Upper lobe of right lung (tissue), 1 donor: ENCODE data around the gene ASAP2. TPM values are rescaled to one million over a fixed set of nuclear protein-coding genes. Genes with fewer than 3 reads are reported as not detected.
A peak's percentile ranks its signal among the peaks of the same experiment; 100 is the strongest.

ENCODE experiments used
- ATAC-seq: fragments of 200-7000 bp; cut with Tn5 transposase; one replicate; pipeline ENCODE4 v1.9.1; 2020; ENCODE audit warnings: mild to moderate bottlenecking, moderate library complexity
- DNase-seq: peaks from one replicate; pipeline ENCODE4 v3.0.0-alpha.2; 2020
- H3K27ac ChIP-seq: fragments of 200-600 bp; one replicate; pipeline ENCODE4 v1.8.0; 2022
- H3K27me3 ChIP-seq: fragments of 200-600 bp; one replicate; pipeline ENCODE4 v1.8.0; 2022; ENCODE audit warnings: mild to moderate bottlenecking
- H3K36me3 ChIP-seq: fragments of 200-600 bp; one replicate; pipeline ENCODE4 v1.8.0; 2022
- H3K4me1 ChIP-seq: fragments of 200-600 bp; one replicate; pipeline ENCODE4 v1.8.0; 2022
- H3K4me3 ChIP-seq: fragments of 200-600 bp; one replicate; pipeline ENCODE4 v1.8.0; 2022; ENCODE audit warnings: mild to moderate bottlenecking
- H3K9me3 ChIP-seq: fragments of 200-600 bp; one replicate; pipeline ENCODE4 v1.8.0; 2022
- intact Hi-C: fragments of 100-400 bp; cut with DNase I; formaldehyde crosslinking; loops from one replicate; pipeline ENCODE4 v1.11.0; 2022
- total RNA-seq: library from RNA; stranded (reverse); fragmentation: NEBNext Ultra II Directional; extraction: Animal tissue kit (Norgen Biotek cat#: 25700); gene quantifications from one replicate; pipeline ENCODE4 v1.2.1, GENCODE V29; 2021
- TF ChIP-seq, protein P1 (sequence below): fragments of 200-600 bp; IDR thresholded peaks from one replicate; pipeline ENCODE4 v1.8.0; 2022; ENCODE audit warnings: antibody characterized with exemption
- donor health status: DM: no; HTN: yes; CAD: no; lungs with severe emphysema.

Gene ASAP2
- total RNA-seq, 1 donor from 2014 or later: 30.9 TPM

DNA sequence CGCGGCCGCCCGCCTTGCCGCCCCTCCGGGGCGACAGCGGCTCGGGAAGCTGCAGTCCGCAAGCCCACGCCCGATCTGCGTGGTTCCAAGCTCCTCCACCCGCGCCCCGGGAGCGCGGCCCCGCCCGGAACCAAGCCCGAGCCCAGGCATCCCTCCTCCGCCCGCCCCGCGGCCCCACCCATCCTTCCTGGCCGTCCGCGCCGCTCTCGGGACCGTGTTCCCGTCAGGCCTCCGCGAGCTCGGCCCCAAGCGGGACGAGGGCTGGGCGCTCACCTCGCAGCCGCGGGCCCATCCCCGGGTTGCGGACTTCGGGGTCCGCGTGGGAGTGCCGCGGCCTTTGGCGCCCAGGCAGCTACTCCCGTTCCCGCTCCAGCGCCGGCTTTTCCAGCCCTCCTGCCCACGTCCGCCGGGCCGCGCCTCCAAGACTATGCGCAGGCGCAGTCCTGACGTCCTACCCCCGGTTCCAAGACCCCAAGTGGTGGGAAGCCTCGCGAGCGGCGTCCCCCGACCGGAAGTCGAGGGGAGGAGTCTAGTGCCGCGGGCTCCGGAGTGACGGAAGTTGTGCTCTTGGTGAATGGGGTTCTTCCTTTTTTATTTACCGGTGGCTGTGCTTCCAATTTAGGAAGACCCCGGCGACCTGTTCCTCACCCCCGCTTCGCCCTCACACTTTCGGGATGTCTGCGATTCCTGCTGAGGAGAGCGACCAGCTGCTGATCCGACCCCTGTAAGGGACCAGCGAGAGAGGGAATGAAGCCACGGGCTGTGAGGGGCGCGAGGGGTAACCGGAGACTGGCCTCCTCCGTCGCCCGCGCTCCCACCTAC is 216.7 kb downstream of the ASAP2 start, which contains the start of the genes CPSF3 and ITGB1BP1:
TSS of gene CPSF3 (plus strand) at position 555 of the 822 bp plus-strand sequence. CDS start at position 675, 120 bp downstream.
TSS of gene ITGB1BP1 (minus strand) at position 429 of the 822 bp plus-strand sequence. CDS start 4,831 bp downstream, outside the sequence.
- H3K27ac ChIP-seq: peak within 1 kb of the TSS; percentile 91
- H3K27me3 ChIP-seq: no peaks in the 10 kb centered on the region
- TF ChIP-seq, protein P1, sequence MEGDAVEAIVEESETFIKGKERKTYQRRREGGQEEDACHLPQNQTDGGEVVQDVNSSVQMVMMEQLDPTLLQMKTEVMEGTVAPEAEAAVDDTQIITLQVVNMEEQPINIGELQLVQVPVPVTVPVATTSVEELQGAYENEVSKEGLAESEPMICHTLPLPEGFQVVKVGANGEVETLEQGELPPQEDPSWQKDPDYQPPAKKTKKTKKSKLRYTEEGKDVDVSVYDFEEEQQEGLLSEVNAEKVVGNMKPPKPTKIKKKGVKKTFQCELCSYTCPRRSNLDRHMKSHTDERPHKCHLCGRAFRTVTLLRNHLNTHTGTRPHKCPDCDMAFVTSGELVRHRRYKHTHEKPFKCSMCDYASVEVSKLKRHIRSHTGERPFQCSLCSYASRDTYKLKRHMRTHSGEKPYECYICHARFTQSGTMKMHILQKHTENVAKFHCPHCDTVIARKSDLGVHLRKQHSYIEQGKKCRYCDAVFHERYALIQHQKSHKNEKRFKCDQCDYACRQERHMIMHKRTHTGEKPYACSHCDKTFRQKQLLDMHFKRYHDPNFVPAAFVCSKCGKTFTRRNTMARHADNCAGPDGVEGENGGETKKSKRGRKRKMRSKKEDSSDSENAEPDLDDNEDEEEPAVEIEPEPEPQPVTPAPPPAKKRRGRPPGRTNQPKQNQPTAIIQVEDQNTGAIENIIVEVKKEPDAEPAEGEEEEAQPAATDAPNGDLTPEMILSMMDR: peak; percentile 1
- no peaks in the 10 kb centered on the region for H3K9me3 ChIP-seq
- ATAC-seq: peak; percentile 96
- peak; percentile 99 for DNase-seq
- H3K4me3 ChIP-seq: peak within 1 kb of the TSS; percentile 85
- intact Hi-C loops: no loop called here
- H3K36me3 ChIP-seq: peaks cover 1% of the 10 kb centered on the region
- H3K4me1 ChIP-seq: peaks cover 30% of the 10 kb centered on the region

DNA sequence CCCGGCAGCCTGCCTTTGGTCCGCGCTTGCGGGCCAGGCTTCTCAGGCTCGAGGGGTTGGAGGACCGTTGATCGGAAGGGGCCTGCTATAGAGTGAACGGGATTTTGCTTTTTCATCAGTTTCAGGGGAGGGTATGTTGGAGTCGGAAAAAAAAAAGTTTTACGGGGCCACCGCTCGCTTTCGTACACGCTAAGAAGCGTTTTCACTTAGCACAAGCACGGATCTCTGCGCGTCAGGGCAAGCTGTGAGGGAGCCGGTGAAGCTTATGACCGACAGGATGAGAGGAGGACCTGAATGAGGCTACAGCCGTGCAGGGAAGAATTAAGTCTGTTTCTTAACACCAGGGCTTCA is 217.3 kb downstream of the ASAP2 start:
- no peak for DNase-seq
- Histone ChIP-seq H3K9me3 (no peaks in the 10 kb centered on the region), H3K36me3 (peaks cover under 1% of the 10 kb centered on the region), H3K4me3 (peak overlapping the region; percentile 85), H3K27me3 (no peaks in the 10 kb centered on the region), H3K4me1 (peaks cover 30% of the 10 kb centered on the region), H3K27ac (peak overlapping the region; percentile 91)
- intact Hi-C loops: no loop called here
- ATAC-seq: no peak
- TF ChIP-seq, protein P1: no peak

DNA sequence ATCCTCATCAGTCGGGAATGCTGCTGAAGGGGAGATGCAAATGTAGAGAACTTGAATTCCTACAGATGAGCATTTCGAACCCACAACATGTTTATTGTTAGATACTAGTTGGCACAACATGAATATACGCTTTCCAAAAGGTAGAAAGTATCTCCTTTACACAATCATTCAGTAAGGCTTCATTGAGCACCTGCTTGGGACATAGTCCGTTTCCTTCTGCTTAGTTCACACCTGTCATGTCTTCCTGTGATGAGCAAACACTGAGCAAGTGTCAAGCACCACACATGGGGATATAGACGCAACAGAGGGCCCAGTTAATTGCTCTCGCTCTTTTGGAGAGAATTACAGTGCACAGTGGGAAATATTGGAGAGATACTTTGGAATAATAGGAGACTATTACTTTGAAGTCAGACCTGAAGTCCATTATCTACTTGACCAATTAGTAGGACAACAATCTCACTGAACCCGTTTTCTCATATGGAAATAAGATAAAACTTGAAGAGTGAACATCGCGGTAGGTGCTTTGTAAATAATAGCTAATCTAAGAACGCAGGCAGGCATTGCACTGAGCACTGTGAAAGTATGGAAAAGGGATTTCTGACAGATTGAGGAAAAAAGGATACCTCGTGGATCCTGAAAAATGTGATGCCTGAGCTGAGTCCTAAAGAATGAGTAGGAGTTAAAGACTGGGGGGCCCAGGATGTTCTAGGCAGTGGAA is 218.0 kb downstream of the ASAP2 start:
- intact Hi-C loops: no loop called here
- H3K4me1 ChIP-seq: peaks cover 28% of the 10 kb centered on the region
- DNase-seq (no peak), ATAC-seq (no peak)
- no peaks in the 10 kb centered on the region for H3K9me3 ChIP-seq
- H3K27ac ChIP-seq: no peak overlapping the region
- TF ChIP-seq, protein P1: no peak
- peak overlapping the region; percentile 85 for H3K4me3 ChIP-seq
- H3K27me3 ChIP-seq: no peaks in the 10 kb centered on the region
- peaks cover 7% of the 10 kb centered on the region for H3K36me3 ChIP-seq

DNA sequence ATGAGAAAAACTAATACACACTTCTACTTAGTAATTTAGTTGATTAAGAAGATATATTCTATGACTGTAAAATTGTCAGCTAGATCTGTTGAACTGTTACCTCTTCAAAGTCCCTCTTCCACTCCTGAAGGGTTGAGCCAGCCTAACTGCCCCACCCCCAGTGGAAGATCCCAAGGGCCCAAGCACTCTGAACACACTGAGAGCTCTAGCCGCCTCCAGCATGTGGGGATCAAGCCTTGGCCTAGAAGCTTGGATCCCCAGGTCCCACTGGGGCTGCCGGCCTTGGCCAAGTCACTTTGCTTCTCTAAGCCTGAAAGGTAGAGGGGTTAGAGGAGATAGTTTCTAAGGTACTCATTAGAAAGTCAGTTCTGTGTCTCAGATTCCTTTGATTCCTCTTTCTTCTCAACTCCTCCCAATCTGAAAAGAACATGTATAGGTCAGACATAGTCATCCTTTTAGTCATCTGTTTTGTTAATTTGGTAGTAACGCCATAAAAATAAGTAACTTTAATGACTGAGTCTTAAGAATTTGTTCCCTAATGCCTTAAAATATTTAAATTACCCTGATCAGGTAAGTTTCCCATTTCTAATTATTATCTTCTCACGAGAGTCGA is 222.5 kb downstream of the ASAP2 start:
- H3K4me1 ChIP-seq: peaks cover 10% of the 10 kb centered on the region

More for the DNA sequence above, 222.5 kb downstream of the ASAP2 start:
- TF ChIP-seq, protein P1: no peak
- intact Hi-C loops: no loop called here
- no peaks in the 10 kb centered on the region for H3K9me3 ChIP-seq
- no peaks in the 10 kb centered on the region for H3K27me3 ChIP-seq
- peaks cover 52% of the 10 kb centered on the region for H3K36me3 ChIP-seq
- H3K4me3 ChIP-seq: no peak overlapping the region
- no peak for DNase-seq
- H3K27ac ChIP-seq: no peak overlapping the region
- no peak for ATAC-seq
